Measurements from ENCODE around the gene ARID1B. TPM values are rescaled to one million over a fixed set of nuclear protein-coding genes. Genes with fewer than 3 reads are reported as not detected.

Gene ARID1B
- total and polyA plus RNA-seq, 2 of the 4 experiments (the other 2 are of a cell fraction) = 14.5 to 20.1 TPM

- Histone ChIP-seq H4K20me1 (ENCODE audit: insufficient read depth, low read length) (peaks cover 6% of the 10 kb centered on the region; the same call in 1 of the 2 replicates), H2BK20ac (ENCODE audit: low read depth, low read length) (no peak overlapping the region)
These were observed 278.7 kb downstream of the ARID1B start for GRCh38 chr6:157055863-157056262.

More at GRCh38 chr6:157055863-157056262, 278.7 kb downstream of the ARID1B start:
- BruUV-seq (replicated peaks) = no TSS peak
- Histone ChIP-seq H3K18ac (ENCODE audit: low read depth, low read length) (no peak overlapping the region), H3K36me3 (ENCODE audit: control insufficient read depth, insufficient read depth, low read length) (peaks cover 6% of the 10 kb centered on the region), H3K79me1 (ENCODE audit: low read depth in 1 of 2, low read length in 2 of 2) (peaks cover 32 to 48% of the 10 kb centered on the region in 2 experiments), H2AK9ac (replicated peaks; ENCODE audit: low read depth, low read length, poor library complexity) (no peak overlapping the region), H4K91ac (ENCODE audit: insufficient read depth, low read depth, low read length) (no peak overlapping the region), H2AFZ (replicated peaks; ENCODE audit: low read length, poor library complexity) (no peak overlapping the region), H3K56ac (ENCODE audit: extremely low read depth, insufficient read depth, low read length) (no peak overlapping the region), H3K14ac (replicated peaks; ENCODE audit: low read depth, low read length) (no peak overlapping the region), H3K9me1 (ENCODE audit: insufficient read depth, low read length) (peaks cover 8% of the 10 kb centered on the region; the same call in 1 of the 2 replicates), H2BK120ac (ENCODE audit: low read depth, low read length) (no peak overlapping the region), H3K4me3 (ENCODE audit: insufficient read depth, low read depth, low read length) (no peak overlapping the region), H4K5ac (ENCODE audit: low read depth, low read length) (no peak overlapping the region), H3K4me2 (ENCODE audit: low read depth, low read length) (no peak overlapping the region), H3K9ac (ENCODE audit: low read depth, low read length) (no peak overlapping the region), H3K4me1 (ENCODE audit: control insufficient read depth, insufficient read depth, low read length) (peaks cover 4% of the 10 kb centered on the region), H3K27ac (ENCODE audit: insufficient read depth, low read length) (no peak overlapping the region), H2BK15ac (ENCODE audit: low read depth, low read length) (no peak overlapping the region), H4K8ac (ENCODE audit: low read depth in 2 of 2, low read length in 2 of 2) (no peak overlapping the region), H3K9me3 (ENCODE audit: control insufficient read depth, insufficient read depth, low read length) (peaks cover 3% of the 10 kb centered on the region), H3K27me3 (ENCODE audit: control insufficient read depth, insufficient read depth, low read length) (no peaks in the 10 kb centered on the region), H2BK5ac (ENCODE audit: low read depth, low read length, poor library complexity, severe bottlenecking) (no peak overlapping the region), H3K23ac (ENCODE audit: low read depth, low read length) (no peak overlapping the region), H3K4ac (ENCODE audit: low read depth, low read length) (no peak overlapping the region), H2AK5ac (ENCODE audit: low read depth, low read length) (no peak overlapping the region)
- TF ChIP-seq RCOR1 (IDR thresholded peaks at IDR 0.05; ENCODE audit: insufficient replicate concordance, low read length) (no peak), MXI1 (IDR thresholded peaks at IDR 0.05; ENCODE audit: borderline replicate concordance, low read depth, low read length) (no peak), MAFK (IDR thresholded peaks at IDR 0.05; ENCODE audit: low read depth, low read length) (no peak), CHD1 (IDR thresholded peaks at IDR 0.05; ENCODE audit: low read depth, low read length) (no peak), POLR2A (IDR thresholded peaks at IDR 0.05; ENCODE audit: low read depth, low read length) (no peak), FOS (IDR thresholded peaks at IDR 0.05; ENCODE audit: low read depth, low read length) (no peak), RAD21 (IDR thresholded peaks at IDR 0.05; ENCODE audit: low read length) (no peak), USF2 (IDR thresholded peaks at IDR 0.05; ENCODE audit: low read depth, low read length) (no peak), MAZ (IDR thresholded peaks at IDR 0.05; ENCODE audit: borderline replicate concordance, low read depth, low read length) (no peak), BHLHE40 (IDR thresholded peaks at IDR 0.05; ENCODE audit: low read depth, low read length) (no peak), SMC3 (IDR thresholded peaks at IDR 0.05; ENCODE audit: low read depth, low read length) (no peak), CEBPB (IDR thresholded peaks at IDR 0.05; ENCODE audit: low read depth, low read length) (no peak), NFE2L2 (IDR thresholded peaks at IDR 0.05; ENCODE audit: low read depth, low read length) (no peak), RFX5 (IDR thresholded peaks at IDR 0.05; ENCODE audit: low read depth, low read length) (no peak)
- TF ChIP-seq, protein P1, sequence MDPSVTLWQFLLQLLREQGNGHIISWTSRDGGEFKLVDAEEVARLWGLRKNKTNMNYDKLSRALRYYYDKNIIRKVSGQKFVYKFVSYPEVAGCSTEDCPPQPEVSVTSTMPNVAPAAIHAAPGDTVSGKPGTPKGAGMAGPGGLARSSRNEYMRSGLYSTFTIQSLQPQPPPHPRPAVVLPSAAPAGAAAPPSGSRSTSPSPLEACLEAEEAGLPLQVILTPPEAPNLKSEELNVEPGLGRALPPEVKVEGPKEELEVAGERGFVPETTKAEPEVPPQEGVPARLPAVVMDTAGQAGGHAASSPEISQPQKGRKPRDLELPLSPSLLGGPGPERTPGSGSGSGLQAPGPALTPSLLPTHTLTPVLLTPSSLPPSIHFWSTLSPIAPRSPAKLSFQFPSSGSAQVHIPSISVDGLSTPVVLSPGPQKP (IDR thresholded peaks at IDR 0.05; ENCODE audit: borderline replicate concordance, low read depth, low read length) = no peak
- TF ChIP-seq, protein P2, sequence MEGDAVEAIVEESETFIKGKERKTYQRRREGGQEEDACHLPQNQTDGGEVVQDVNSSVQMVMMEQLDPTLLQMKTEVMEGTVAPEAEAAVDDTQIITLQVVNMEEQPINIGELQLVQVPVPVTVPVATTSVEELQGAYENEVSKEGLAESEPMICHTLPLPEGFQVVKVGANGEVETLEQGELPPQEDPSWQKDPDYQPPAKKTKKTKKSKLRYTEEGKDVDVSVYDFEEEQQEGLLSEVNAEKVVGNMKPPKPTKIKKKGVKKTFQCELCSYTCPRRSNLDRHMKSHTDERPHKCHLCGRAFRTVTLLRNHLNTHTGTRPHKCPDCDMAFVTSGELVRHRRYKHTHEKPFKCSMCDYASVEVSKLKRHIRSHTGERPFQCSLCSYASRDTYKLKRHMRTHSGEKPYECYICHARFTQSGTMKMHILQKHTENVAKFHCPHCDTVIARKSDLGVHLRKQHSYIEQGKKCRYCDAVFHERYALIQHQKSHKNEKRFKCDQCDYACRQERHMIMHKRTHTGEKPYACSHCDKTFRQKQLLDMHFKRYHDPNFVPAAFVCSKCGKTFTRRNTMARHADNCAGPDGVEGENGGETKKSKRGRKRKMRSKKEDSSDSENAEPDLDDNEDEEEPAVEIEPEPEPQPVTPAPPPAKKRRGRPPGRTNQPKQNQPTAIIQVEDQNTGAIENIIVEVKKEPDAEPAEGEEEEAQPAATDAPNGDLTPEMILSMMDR (conservative IDR thresholded peaks at IDR 0.05; ENCODE audit: low read depth, low read length) = no peak
- ChIA-PET POLR2A (ENCODE audit: unreplicated experiment) (no interaction called here), CTCF (interaction anchor here (1.8 kb wide), 1 partner anchor 10 kb away, joined by 6 read pairs; no protein-coding TSS in a partner anchor)
- in situ Hi-C loops (cut with MboI; ENCODE audit: low sequenced_read_pairs) (no loop called here), intact Hi-C loops (cut with micrococcal nuclease) (no loop called here), dilution Hi-C loops (cut with HindIII; ENCODE audit: low sequenced_read_pairs, unreplicated experiment) (no loop called here)
- no CpG with 5 or more reads among the region's 3 CpGs for WGBS, 2 experiments (ENCODE audit: extremely low coverage in 2 of 2, insufficient read length in 1 of 2)
- DNase-seq (no peak), ATAC-seq (ENCODE audit: low read depth) (no peak)

Measured in IMR-90 (cell line).